Measurements from ENCODE around the gene CISTR. TPM values are rescaled to one million over a fixed set of nuclear protein-coding genes. Genes with fewer than 3 reads are reported as not detected.

The CISTR gene
- total RNA-seq, 1 donor from 2014 or later = not detected

GRCh38 chr12:53754633-53755264, 3.0 kb upstream of the CISTR start:
- Mint-ChIP-seq H3K36me3 (ENCODE audit: unreplicated experiment) (no peaks in the 10 kb centered on the region), H3K4me3 (ENCODE audit: unreplicated experiment) (no peak overlapping the region), H3K27ac (ENCODE audit: unreplicated experiment) (no peak overlapping the region), H3K4me1 (ENCODE audit: unreplicated experiment) (peaks cover 9% of the 10 kb centered on the region), H3K9me3 (ENCODE audit: unreplicated experiment) (no peaks in the 10 kb centered on the region), H3K27me3 (ENCODE audit: unreplicated experiment) (peaks cover 38% of the 10 kb centered on the region)
- no peak for TF ChIP-seq CTCF (IDR thresholded peaks at IDR 0.05)
- DNase-seq (ENCODE audit: extremely low spot score, unreplicated experiment) = no peak

- no peak for TF ChIP-seq CTCF (IDR thresholded peaks at IDR 0.05)
- no peaks in the 10 kb centered on the region for H3K36me3 Mint-ChIP-seq (ENCODE audit: unreplicated experiment)
- H3K27ac Mint-ChIP-seq (ENCODE audit: unreplicated experiment) = no peak overlapping the region
- H3K9me3 Mint-ChIP-seq (ENCODE audit: unreplicated experiment) = no peaks in the 10 kb centered on the region
- DNase-seq (ENCODE audit: extremely low spot score, unreplicated experiment) = no peak
- H3K4me1 Mint-ChIP-seq (ENCODE audit: unreplicated experiment) = peaks cover 9% of the 10 kb centered on the region
- H3K27me3 Mint-ChIP-seq (ENCODE audit: unreplicated experiment) = peaks cover 33% of the 10 kb centered on the region
- H3K4me3 Mint-ChIP-seq (ENCODE audit: unreplicated experiment) = no peak overlapping the region
Measured at GRCh38 chr12:53754188-53754585, 2.4 kb upstream of the CISTR start.

- Mint-ChIP-seq H3K27ac (ENCODE audit: unreplicated experiment) (no peak overlapping the region), H3K27me3 (ENCODE audit: unreplicated experiment) (peaks cover 17% of the 10 kb centered on the region), H3K4me3 (ENCODE audit: unreplicated experiment) (no peak overlapping the region), H3K36me3 (ENCODE audit: unreplicated experiment) (no peaks in the 10 kb centered on the region), H3K4me1 (ENCODE audit: unreplicated experiment) (peaks cover 9% of the 10 kb centered on the region), H3K9me3 (ENCODE audit: unreplicated experiment) (no peaks in the 10 kb centered on the region)
- DNase-seq (ENCODE audit: extremely low spot score, unreplicated experiment) = no peak
- no peak for TF ChIP-seq CTCF (IDR thresholded peaks at IDR 0.05)
Measured at GRCh38 chr12:53752621-53753020, 842 bp upstream of the CISTR start.

DNA sequence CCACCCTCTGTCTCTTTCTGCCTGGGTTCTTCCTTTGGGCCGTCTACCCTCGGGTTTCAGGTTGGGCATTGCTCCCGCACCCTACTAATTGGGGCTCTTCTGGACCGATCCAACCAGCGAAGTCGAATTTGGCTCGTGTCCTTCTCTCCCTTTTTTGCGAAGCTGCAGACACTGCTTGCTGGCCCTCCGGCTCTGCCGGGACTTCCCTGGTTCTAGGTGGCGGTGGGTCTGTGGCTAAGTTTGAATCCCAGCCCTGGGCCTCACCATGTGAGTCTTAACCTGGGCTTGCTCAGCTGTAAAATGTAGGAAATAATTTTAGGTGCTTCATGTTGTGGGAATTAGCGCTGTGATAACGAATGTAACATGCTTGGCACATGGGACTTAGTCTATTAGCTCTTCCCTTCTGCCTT, 418 bp upstream of the CISTR start:
- Mint-ChIP-seq H3K4me3 (ENCODE audit: unreplicated experiment) (no peak overlapping the region), H3K9me3 (ENCODE audit: unreplicated experiment) (no peaks in the 10 kb centered on the region), H3K27me3 (ENCODE audit: unreplicated experiment) (peaks cover 16% of the 10 kb centered on the region), H3K4me1 (ENCODE audit: unreplicated experiment) (peaks cover 9% of the 10 kb centered on the region), H3K27ac (ENCODE audit: unreplicated experiment) (no peak overlapping the region), H3K36me3 (ENCODE audit: unreplicated experiment) (no peaks in the 10 kb centered on the region)
- no peak for DNase-seq (ENCODE audit: extremely low spot score, unreplicated experiment)
- TF ChIP-seq CTCF (IDR thresholded peaks at IDR 0.05) = no peak

- Mint-ChIP-seq H3K9me3 (ENCODE audit: unreplicated experiment) (no peaks in the 10 kb centered on the region), H3K27ac (ENCODE audit: unreplicated experiment) (no peak overlapping the region), H3K4me1 (ENCODE audit: unreplicated experiment) (peaks cover 9% of the 10 kb centered on the region), H3K27me3 (ENCODE audit: unreplicated experiment) (peaks cover 7% of the 10 kb centered on the region), H3K36me3 (ENCODE audit: unreplicated experiment) (no peaks in the 10 kb centered on the region), H3K4me3 (ENCODE audit: unreplicated experiment) (peak overlapping the region; percentile 66)
- DNase-seq (ENCODE audit: extremely low spot score, unreplicated experiment) = no peak
- TF ChIP-seq CTCF (IDR thresholded peaks at IDR 0.05) = no peak
Measured at GRCh38 chr12:53750812-53751335, 905 bp downstream of the CISTR start.

Data from osteocyte (in vitro differentiated cells).